GM23248 (cell line): ENCODE data around the gene PGA4.

Source experiments
- EZH2 ChIP-seq: fragments of 200-600 bp; sonication (generic); IDR thresholded peaks from 2 replicates; pipeline ENCODE4 v1.6.1; 2018; ENCODE audit warnings: antibody characterized with exemption, mild to moderate bottlenecking; ENCODE audit not compliant: insufficient read depth, poor library complexity, severe bottlenecking
- EZH2phosphoT487 ChIP-seq: fragments of 200-600 bp; sonication (generic); IDR thresholded peaks from 2 replicates; pipeline ENCODE4 v1.6.1; 2018; ENCODE audit warnings: antibody characterized with exemption, moderate library complexity, mild to moderate bottlenecking, low read depth; ENCODE audit not compliant: insufficient read depth

DNA sequence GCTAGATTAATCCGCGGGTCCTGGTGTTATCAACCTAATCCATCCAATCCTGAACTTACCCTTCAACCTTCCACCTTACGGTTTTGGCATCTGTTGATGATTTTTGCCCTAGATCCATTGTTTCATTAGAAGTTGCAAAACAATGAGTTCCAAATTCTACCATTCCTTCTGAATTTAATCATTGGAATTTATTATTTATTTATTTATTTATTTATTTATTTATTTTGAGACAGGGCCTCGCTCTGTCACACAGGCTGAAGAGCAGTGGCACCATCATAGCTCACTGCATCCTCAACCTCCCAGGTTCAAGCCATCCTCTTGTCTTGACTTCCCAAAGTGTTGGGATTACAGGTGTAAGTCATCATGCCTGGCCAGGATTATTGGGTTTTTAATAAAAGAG, 40.7 kb upstream of the PGA4 start:
- TF ChIP-seq EZH2 = no peak
- TF ChIP-seq EZH2phosphoT487 = no peak
